RKO (cell line): ENCODE data around the gene XYLT1.

Experiments
- DNase-seq: peaks from one replicate; pipeline ENCODE4 v3.0.0-alpha.2; 2016; ENCODE audit warnings: low spot score

The XYLT1 gene

GRCh38 chr16:17357307-17358062, 113.3 kb downstream of the XYLT1 start:
- DNase-seq = no peak

DNA sequence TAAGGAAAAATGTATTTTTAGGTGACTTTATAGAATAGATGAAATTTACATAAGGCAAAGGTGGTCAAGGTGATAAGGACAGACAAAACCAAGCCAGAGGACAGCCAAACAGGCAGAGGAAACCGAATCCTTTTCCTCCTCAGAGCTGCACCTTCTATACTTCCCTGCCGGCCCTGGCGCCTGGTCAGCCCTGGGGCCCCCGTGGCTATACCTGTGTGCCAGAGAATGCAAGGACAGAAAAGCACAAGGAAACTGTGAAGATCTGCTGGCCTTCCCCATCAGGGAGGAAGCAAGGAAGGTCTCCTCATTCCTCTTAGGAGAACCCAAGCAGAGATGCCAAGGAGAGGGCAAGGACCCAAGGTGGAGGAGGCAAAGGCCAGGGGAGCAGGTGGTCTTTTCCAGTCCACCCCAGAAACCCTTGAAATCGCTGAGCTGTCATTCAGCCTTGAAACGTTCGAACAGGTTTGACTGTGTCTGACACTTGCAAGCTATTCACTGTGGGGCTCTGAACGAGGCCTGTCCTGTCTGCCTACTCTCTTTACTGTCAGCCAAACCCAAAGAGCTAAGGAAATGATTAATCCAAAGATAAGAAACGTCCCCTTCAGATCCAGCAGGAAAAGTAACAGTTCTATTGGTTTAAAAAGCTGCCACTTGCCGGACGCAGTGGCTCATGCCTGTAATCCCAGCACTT, 114.4 kb downstream of the XYLT1 start:
- no peak for DNase-seq

DNA sequence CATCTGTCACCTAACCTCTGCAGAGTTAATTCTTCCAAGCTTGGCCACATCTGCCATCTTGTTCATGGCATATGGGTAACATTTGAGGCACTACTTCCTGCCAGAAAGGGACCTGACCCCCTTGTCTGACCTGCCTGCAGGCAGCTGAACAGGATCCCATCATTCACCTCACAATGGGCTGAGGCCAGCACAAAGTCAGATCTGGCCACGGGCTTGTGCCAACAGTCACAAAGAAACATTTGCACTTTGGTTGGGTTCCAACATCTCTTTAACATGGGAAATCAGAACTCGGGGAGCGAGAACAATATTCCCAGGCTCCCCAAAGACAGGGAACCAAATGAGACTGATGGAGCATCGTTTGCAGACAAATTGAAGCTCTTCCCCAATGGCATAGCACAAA, 116.1 kb downstream of the XYLT1 start:
- no peak for DNase-seq

GRCh38 chr16:17354141-17354601, 116.6 kb downstream of the XYLT1 start:
- no peak for DNase-seq

- DNase-seq = no peak
Measured at GRCh38 chr16:17353561-17353960, 117.2 kb downstream of the XYLT1 start.

GRCh38 chr16:17351441-17352035, 119.2 kb downstream of the XYLT1 start:
- no peak for DNase-seq

GRCh38 chr16:17350207-17350606, 120.6 kb downstream of the XYLT1 start:
- DNase-seq = no peak

DNA sequence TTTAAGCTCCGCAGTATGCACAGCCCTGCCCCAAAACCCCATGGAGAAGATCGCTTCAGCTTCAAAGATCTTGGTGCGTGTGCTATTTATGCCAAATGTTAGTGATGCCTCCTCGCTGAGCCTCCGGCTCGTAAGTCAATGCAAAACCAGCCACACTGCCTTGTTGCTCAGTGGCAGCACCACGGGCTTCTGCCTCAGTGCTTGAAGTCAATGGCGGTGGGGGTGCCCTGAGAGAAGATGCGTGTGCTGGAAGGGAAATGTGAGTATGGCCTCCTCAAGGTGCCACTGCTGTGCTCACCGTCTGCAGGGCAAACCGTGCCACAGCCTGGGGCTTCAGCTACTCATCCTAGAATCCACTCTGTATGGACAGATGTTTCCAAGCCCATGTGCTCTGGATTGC, 121.9 kb downstream of the XYLT1 start:
- DNase-seq = no peak

- no peak for DNase-seq
Measured at GRCh38 chr16:17348042-17348783, 122.5 kb downstream of the XYLT1 start.

DNA sequence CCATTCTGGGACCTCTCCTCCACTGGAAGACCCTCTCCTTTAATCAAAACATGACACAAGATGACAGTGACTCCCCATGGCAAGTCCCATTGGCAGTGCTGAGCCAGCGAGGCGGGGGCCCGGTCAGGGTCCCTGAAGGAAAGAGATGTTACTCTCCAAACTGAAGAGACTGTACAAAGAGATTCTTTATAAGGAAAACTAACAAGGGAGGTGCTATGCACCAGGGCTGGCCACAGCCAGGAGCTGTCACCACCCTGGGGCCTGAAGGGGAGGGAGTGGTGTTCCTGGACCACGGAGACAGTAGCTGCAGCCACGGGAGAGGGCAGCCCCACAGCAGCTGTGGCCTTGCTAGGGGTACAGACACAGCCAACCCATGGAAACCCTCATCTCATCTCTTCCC, 123.1 kb downstream of the XYLT1 start:
- no peak for DNase-seq

GRCh38 chr16:17346621-17347569, 123.9 kb downstream of the XYLT1 start:
- DNase-seq = no peak

GRCh38 chr16:17345043-17345442, 125.7 kb downstream of the XYLT1 start:
- DNase-seq = no peak

DNA sequence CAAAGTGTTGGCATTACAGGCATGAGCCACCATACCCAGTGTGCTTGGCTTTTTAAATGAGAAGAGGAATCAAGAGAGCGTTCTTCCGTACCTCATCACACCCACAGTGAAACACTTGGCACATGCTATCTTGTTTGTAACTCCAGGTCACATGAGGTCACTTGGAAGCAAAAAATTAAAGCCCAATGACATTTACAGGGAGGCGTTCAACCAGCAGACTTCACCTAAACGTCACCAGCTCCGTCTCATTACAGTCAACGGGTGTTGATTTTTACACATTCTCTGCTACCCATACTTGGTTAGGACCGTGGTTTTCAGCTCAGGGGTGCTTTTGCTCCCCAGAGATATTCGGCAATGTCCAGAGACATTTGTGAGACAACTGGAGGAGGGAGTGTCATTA, 127.0 kb downstream of the XYLT1 start:
- no peak for DNase-seq

DNA sequence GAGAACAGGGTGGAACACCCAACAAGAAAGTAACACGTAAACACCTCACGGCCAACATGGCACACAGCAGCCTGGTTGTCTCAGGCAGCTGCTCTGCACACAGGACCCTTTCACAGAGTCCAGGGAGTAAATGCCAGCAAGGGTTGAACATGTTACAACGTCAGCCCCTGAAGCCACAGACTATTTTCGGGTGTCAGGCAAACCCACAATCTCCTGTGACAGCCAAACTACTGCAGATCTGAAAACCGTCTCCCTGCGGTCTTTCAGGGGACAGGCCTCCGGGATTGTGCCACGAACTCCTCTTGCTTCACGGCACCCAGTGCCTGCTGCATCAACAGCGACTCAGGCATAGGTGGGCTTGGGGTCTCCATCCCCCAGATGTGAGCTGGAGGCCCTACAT, 127.7 kb downstream of the XYLT1 start:
- no peak for DNase-seq

DNA sequence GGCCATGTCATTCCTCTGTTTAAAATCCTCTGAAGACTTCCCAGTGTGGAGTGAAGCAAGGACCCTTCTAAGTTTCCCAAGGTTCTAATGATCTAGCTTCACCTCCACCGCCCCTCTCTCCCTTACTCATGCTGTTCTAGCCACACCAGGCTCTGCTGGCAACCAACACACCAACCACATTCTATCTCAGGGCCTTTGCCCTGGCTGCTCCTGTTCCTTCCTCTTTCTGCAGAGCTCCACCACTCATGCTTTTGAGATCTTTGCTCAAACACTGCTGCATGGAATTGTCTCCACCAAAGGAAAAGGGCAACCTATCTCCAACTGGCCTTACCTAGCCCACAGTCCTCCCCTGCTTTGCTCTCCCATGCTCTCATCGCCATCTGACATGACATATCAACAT, 128.7 kb downstream of the XYLT1 start:
- no peak for DNase-seq

DNA sequence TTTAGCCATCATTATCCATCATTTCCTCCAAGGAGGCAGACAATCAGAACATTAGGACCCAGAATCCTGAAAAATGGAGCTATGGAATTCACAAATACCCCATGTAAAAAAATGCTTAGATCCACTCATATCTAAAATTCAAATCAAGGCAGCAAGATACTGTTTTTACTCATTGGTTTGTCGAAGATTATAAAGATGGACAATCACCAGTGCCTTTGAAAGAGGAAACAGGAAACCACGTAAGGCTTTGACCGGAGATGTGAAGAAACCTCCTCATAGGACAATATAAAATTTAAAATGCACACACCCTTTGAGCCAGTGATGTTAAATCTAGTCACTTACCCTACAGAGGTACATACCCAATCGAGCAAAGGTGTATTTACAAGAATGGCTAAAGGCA, 130.0 kb downstream of the XYLT1 start:
- DNase-seq = no peak

DNA sequence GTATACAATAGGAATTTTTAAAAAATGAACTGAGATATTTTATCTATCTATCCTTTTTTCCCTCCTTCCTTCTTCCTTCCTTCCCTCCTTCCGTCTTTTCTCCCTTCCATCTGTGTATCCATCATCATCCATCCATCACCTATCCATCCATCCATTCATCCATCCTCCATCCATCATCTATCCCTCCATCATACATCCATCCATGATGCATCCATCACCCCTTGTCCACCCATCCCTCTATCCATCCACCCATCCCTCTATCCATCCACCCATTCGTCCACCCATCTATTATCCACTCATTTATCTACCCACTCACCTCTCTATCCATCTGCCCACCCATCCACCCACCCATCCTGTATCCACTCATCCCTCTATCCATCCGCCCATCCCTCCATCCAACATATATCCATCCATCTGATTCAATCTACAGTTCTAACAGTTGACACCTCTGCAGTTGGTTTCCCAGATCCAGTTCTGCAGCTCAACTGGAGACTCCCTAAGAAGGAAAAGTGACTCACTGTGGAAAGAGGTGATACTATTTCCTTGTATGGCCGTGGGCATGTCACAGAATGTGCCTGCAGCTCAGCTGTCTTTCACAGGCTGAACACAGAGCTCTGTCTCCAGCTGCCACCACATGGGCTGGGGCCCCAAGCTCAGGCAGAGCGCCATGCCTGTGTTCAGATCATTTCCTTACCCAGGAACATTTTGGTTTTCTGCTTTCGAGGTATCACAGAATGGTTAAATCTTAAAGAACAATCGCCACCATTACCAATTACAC, 130.8 kb downstream of the XYLT1 start:
- DNase-seq = no peak

DNA sequence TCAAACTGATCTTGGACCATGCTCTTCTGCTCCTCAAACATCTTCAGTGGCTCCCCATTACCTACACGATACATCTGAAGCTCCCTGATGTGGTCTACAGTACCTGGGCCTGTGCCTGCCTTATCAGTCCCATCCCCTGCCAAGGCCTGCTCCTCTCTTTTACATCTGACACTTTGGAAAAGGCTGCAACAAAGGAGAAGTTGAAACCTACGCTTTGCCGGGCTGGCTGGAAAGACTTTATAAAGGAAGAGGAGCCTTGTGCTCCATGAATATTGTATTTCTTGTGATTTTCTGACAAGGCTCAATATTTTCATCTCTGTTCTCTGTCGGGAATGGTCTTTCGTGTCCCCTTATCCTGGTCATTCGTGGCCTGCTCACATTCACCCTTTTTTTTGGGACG, 132.5 kb downstream of the XYLT1 start:
- no peak for DNase-seq

DNA sequence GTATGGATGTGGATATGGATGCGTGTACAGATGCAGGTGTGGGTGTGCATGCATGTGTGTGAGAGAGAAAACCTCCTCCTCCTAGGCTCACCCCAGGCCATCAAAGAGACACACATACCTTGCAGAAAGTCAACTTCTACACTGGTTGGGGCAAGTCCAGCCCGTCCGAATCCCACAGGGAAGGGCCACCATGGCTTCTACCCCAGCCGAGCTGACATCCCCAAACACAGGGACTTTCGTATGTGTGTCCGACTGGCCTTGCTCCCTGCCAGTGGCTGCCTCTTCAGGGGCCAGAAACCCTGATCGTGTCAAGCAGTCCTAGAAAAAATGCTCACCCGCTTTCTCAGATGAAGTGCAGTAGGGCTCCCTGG, 134.2 kb downstream of the XYLT1 start:
- DNase-seq = no peak

- no peak for DNase-seq
Measured at GRCh38 chr16:17335826-17336529, 134.8 kb downstream of the XYLT1 start.
